GM21786 (cell line): ENCODE results near the gene MRGPRE.

Experiments
- ATAC-seq: cut with Tn5 transposase; IDR thresholded peaks from one replicate; pipeline ENCODE4 v1.9.1; 2021; ENCODE audit not compliant: unreplicated experiment

The MRGPRE gene

GRCh38 chr11:3197044-3197695 lies 35.0 kb downstream of the MRGPRE start:
- ATAC-seq, result no peak

GRCh38 chr11:3196161-3197043 lies 35.8 kb downstream of the MRGPRE start:
- ATAC-seq, result no peak

- ATAC-seq, result no peak
Observed at GRCh38 chr11:3195251-3196160, 36.7 kb downstream of the MRGPRE start.

- no peak for ATAC-seq
Observed at GRCh38 chr11:3194016-3194816, 38.0 kb downstream of the MRGPRE start.

GRCh38 chr11:3193373-3194015 lies 38.7 kb downstream of the MRGPRE start:
- ATAC-seq, result no peak

GRCh38 chr11:3192511-3193372 lies 39.5 kb downstream of the MRGPRE start:
- ATAC-seq, result no peak

DNA sequence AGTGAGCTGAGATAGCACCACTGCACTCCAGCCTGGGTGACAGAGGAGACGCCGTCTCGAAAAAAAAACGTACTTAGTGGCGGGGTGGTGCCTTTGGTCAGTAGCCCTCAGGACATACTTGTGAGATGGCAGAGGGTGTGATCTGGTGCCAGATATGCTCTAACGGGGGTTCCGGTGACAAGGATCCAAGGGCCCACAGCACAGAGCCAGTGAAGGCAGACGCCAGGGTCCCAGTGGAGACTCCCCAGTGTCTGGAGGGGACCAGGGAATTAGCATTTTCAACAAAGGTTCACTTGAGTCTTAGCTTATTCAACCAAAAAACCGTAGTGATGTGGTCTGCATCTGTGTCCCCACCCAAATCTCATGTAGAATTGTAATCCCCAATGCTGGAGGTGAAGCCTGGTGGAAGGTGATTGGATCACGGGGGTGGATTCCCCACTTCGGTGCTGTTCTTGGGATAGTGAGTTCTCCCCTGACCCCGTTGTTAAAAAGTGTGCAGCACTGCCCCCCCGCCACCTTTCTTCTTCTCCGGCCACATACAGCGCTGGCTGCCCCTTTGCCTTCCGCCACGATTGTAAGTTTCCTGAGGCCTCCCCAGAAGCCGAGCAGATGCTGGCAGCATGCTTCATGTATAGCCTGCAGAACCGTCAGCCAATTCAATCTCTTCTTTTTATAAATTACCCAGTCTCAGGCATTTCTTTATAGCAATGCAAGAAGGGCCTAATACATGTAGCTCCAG lies 40.5 kb downstream of the MRGPRE start:
- ATAC-seq, result no peak

- no peak for ATAC-seq
Observed at GRCh38 chr11:3190600-3190999, 41.6 kb downstream of the MRGPRE start.

- no peak for ATAC-seq
Observed at GRCh38 chr11:3189886-3190583, 42.2 kb downstream of the MRGPRE start.

- ATAC-seq, result no peak
Observed at GRCh38 chr11:3189196-3189843, 42.9 kb downstream of the MRGPRE start.

DNA sequence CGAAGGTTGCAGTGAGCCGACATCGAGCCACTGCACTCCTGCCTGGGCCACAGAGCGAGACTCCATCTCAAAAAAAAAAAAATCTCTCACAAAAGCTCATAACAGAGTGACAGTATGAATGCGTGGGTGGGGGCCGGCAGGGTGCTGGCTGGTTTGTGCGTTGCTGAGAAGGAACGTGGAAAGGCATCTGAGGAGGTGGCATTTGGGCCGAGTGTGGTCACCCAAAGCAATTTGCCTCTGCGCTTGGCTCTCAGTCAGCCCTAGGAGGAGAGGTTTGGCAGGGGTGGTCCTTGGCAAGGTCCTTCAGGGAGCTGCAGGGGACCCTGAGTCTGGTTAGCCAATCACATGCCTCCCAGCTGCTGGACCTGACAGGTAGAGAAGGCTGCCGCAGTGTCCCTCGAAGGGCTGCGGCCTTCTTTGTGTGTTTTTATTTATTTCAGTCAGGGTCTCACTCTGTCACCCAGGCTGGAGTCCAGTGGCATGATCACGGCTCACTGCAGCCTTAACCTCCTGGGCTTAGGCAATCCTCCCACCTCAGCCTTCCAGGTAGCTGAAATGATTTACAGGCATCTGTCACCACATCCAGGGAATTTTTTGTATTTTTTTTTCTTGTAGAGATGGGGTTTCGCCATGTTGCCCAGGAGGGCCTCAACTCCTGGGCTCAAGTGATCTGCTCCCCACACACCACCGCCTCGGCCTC lies 43.6 kb downstream of the MRGPRE start:
- no peak for ATAC-seq

DNA sequence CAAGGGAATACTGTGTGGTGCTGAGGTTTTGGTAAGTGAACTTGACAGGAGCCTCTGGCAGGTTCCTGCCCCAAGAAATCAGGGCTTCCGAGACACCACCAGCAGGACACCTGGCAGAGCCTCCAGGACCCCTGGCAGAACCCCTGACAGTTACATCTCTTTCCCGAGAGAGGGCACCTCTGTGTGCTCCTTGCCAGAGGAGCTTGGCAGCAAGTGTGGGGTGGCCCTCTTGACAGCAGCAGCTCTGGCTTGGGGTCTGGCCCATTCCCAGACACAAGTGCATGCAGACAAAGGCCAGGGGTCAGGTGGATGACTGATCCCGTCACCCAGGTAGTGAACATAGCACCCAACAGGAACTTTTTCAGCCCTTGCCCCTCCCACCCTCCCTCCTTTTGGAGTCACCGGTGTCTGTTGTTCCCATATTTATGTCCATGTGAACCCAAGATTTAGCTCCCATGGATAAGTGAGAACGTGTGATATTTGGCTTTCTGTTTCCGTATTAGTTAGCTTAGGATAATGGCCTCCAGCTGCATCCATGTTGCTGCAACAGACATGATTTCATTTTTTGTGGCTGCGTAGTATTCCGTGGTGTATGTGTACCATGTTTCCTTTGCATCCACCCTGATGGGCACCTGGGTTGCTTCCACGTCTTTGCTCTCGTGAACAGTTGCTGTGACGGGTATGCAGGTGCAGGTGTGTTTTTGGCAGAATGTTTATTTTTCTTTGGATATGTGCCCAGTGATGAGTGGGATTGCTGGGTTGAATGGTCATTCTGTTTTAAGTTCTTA lies 45.9 kb downstream of the MRGPRE start:
- no peak for ATAC-seq

DNA sequence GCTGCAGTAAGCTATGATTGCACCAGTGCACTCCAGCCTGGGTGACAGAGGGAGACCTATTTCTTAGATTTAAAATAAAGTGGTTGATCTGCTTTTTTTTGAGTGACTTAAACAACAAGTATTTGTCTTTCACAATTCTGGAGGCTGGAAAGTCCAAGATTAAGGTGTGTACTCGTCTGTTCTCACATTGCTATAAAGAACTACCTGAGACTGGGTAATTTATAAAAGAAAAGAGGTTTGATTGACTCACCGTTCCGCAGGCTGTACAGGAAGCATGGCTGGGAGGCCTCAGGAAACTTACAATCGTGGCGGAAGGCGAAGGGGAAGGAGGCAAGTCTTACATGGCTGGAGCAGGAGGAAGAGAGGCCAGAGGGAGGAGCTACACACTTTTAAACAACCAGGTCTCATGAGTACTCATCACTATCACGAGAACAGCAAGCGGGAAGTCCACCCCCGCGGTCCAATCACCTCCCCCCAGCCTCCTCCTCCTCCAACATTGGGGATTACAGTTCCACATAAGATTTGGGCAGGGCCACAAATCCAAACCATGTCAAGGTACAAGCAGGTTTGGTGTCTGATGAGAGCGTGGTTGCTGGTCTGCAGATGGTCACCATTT lies 47.4 kb downstream of the MRGPRE start:
- ATAC-seq, result no peak

DNA sequence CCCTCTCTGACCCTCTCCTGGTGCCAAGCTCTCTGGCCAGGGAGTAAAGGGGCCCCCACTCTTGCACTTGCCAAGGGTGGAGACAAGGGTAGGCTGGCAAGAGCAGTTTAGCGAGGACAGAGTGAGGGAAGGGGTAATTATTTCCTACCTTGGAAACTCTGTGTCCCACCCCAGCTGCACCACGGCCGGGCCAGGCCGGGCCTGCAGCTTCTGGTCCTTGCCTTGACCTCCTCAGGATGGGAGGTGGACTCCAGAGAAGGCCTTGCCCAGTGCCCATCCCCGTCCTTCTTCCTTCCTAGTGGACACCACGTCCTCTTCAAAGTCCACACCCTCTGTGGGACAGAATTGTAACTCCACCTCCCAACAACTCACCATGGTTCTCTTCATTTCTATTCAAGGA lies 48.7 kb downstream of the MRGPRE start:
- ATAC-seq, result no peak

DNA sequence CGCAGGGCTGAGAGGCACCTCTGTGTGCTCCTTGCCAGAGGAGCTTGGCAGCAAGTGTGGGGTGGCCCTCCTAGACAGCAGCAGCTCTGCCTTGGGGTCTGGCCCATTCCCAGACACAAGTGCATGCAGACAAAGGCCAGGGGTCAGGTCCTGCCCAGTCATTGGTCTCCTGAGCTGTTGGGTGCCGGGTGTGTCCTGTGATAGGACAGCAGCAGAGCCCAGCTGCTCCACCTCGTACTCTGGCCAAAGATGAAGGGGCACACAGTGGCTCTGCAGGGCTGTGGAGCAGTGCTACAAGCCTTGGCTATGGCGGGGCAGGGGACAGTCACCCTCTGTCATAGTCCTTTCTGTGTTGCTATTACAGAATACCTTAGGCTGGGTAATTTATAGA lies 49.8 kb downstream of the MRGPRE start:
- no peak for ATAC-seq
